ENCODE measurements around the gene CD3E. TPM values are rescaled to one million over a fixed set of nuclear protein-coding genes. Genes with fewer than 3 reads are reported as not detected.

CD3E gene
- total and polyA plus RNA-seq, 2 donors from 2014 or later = 2.2 to 14.3 TPM

GRCh38 chr11:118260353-118260752, 44.2 kb upstream of the CD3E start:
- H3K36me3 ChIP-seq (ENCODE audit: control insufficient read depth in 2 of 3, insufficient read depth in 3 of 3, low read length in 3 of 3) = peaks cover 0 to 3% (median 0%) of the 10 kb centered on the region in 3 donors
- no peaks in the 10 kb centered on the region for H3K27me3 ChIP-seq (ENCODE audit: control insufficient read depth, insufficient read depth, low read length)
- DNase-seq (no peak), FAIRE-seq (no peak)
- H3K9ac ChIP-seq (ENCODE audit: low read length in 3 of 3) = no peak overlapping the region
- no peaks in the 10 kb centered on the region for H3K9me3 ChIP-seq (ENCODE audit: control insufficient read depth in 2 of 3, insufficient read depth in 1 of 3, low read length in 3 of 3)
- peaks cover 0 to 10% (median 5%) of the 10 kb centered on the region in 3 donors for H3K4me1 ChIP-seq (ENCODE audit: control insufficient read depth in 2 of 3, insufficient read depth in 2 of 3, low read depth in 1 of 3, low read length in 3 of 3)
- intact Hi-C loops (cut with DNase I) = no loop called here
- H3K27ac ChIP-seq (ENCODE audit: low read depth in 2 of 2, low read length in 2 of 2) = no peak overlapping the region
- no peak for TF ChIP-seq CTCF (IDR thresholded peaks at IDR 0.05; ENCODE audit: borderline replicate concordance, extremely low read depth, insufficient read depth)
- H3K4me3 ChIP-seq (ENCODE audit: low read length in 3 of 3) = no peak overlapping the region

GRCh38 chr11:118263112-118263511, 41.4 kb upstream of the CD3E start:
- intact Hi-C loops (cut with DNase I) = no loop called here
- FAIRE-seq (no peak), DNase-seq (peak in 1 of 5 donors; percentile 8)
- Histone ChIP-seq H3K4me3 (ENCODE audit: low read length in 3 of 3) (peak overlapping the region; percentile 54 to 73 (median 55)), H3K9ac (ENCODE audit: low read length in 3 of 3) (peak overlapping the region in 2 of 3 donors; percentile 0 to 74), H3K27me3 (ENCODE audit: control insufficient read depth, insufficient read depth, low read length) (no peaks in the 10 kb centered on the region), H3K36me3 (ENCODE audit: control insufficient read depth in 2 of 3, insufficient read depth in 3 of 3, low read length in 3 of 3) (peaks cover 0 to 3% (median 0%) of the 10 kb centered on the region in 3 donors), H3K4me1 (ENCODE audit: control insufficient read depth in 2 of 3, insufficient read depth in 2 of 3, low read depth in 1 of 3, low read length in 3 of 3) (peaks cover 0 to 15% (median 12%) of the 10 kb centered on the region in 3 donors), H3K9me3 (ENCODE audit: control insufficient read depth in 2 of 3, insufficient read depth in 1 of 3, low read length in 3 of 3) (no peaks in the 10 kb centered on the region), H3K27ac (ENCODE audit: low read depth in 2 of 2, low read length in 2 of 2) (no peak overlapping the region)
- no peak for TF ChIP-seq CTCF (IDR thresholded peaks at IDR 0.05; ENCODE audit: borderline replicate concordance, extremely low read depth, insufficient read depth)

GRCh38 chr11:118263695-118264568, 40.6 kb upstream of the CD3E start, which contains the start of gene MPZL2:
MPZL2 (minus strand) TSS chr11:118264297; CDS start chr11:118264153, 144 bp downstream.
- intact Hi-C loops (cut with DNase I) = no loop called here
- Histone ChIP-seq H3K9ac (ENCODE audit: low read length in 3 of 3) (peak within 1 kb of the TSS; percentile 0 to 74 (median 14)), H3K27ac (ENCODE audit: low read depth in 2 of 2, low read length in 2 of 2) (peak within 1 kb of the TSS; percentile 66 to 73), H3K36me3 (ENCODE audit: control insufficient read depth in 2 of 3, insufficient read depth in 3 of 3, low read length in 3 of 3) (peaks cover 0 to 3% (median 0%) of the 10 kb centered on the region in 3 donors), H3K4me3 (ENCODE audit: low read length in 3 of 3) (peak within 1 kb of the TSS; percentile 54 to 73 (median 55)), H3K27me3 (ENCODE audit: control insufficient read depth, insufficient read depth, low read length) (no peaks in the 10 kb centered on the region), H3K9me3 (ENCODE audit: control insufficient read depth in 2 of 3, insufficient read depth in 1 of 3, low read length in 3 of 3) (no peaks in the 10 kb centered on the region), H3K4me1 (ENCODE audit: control insufficient read depth in 2 of 3, insufficient read depth in 2 of 3, low read depth in 1 of 3, low read length in 3 of 3) (peaks cover 0 to 15% (median 12%) of the 10 kb centered on the region in 3 donors)
- no peak for FAIRE-seq
- DNase-seq = peak; percentile 63 to 85 (median 79)
- no peak for TF ChIP-seq CTCF (IDR thresholded peaks at IDR 0.05; ENCODE audit: borderline replicate concordance, extremely low read depth, insufficient read depth)
